AG04449 (cell line): ENCODE results near the gene MDP1.

Source experiments
- CTCF ChIA-PET: fragments of 350-600 bp; formaldehyde crosslinking; extraction: SDS; loops from one replicate; lab custom pipeline; 2021; ENCODE audit warnings: antibody characterized with exemption; lab: Yijun Ruan, JAX
- POLR2A ChIA-PET: fragments of 400-600, 350-600 bp; formaldehyde crosslinking; extraction: SDS; loops from one replicate; lab custom pipeline; 2020; ENCODE audit warnings: antibody characterized with exemption, inconsistent platforms; lab: Yijun Ruan, JAX
- DNase-seq: peaks from one replicate; pipeline ENCODE4 v3.0.0-alpha.2; 2010; ENCODE audit warnings: low read depth, low spot score
- H3K4me3 ChIP-seq: 2 replicates; pipeline ENCODE4 v1.5.1; 2011; ENCODE audit warnings: low read depth, mild to moderate bottlenecking, control low read depth, low read length
- CTCF ChIP-seq: IDR thresholded peaks from one replicate; pipeline ENCODE4 v1.5.1; 2011; ENCODE audit warnings: mild to moderate bottlenecking, moderate library complexity, low read length, control low read depth, inconsistent platforms; ENCODE audit not compliant: insufficient read depth; ENCODE audit errors: missing control alignments

Gene MDP1

GRCh38 chr14:24253936-24254335 lies 38.1 kb upstream of the MDP1 start:
- no peak for TF ChIP-seq CTCF
- CTCF ChIA-PET, result interaction anchor here (8.0 to 16.0 kb wide), 2 partner anchors 10 to 44 kb away, joined by 72 to 155 read pairs; partner anchors contain the start of genes DHRS1, NOP9 and TINF2
- H3K4me3 ChIP-seq, result no peak overlapping the region
- POLR2A ChIA-PET, result no interaction called here
- DNase-seq, result no peak

- ChIA-PET CTCF (interaction anchor here (0.6 to 16.0 kb wide), 14 partner anchors 8 to 143 kb away, joined by 3 to 155 read pairs (median 4); partner anchors contain the start of genes CIDEB, DHRS1, GMPR2 and LTB4R2), POLR2A (interaction anchor here (1.0 to 2.4 kb wide), 2 partner anchors 10 to 19 kb away, joined by 4 to 18 read pairs; partner anchors contain the start of genes RABGGTA and TINF2)
- H3K4me3 ChIP-seq, result no peak overlapping the region
- DNase-seq, result no peak
- TF ChIP-seq CTCF, result no peak
Observed at GRCh38 chr14:24252289-24253124, 36.6 kb upstream of the MDP1 start.

- CTCF ChIA-PET, result interaction anchor here (0.7 to 16.0 kb wide), 14 partner anchors 8 to 82 kb away, joined by 3 to 155 read pairs (median 4); partner anchors contain the start of genes CIDEB, DHRS1, GMPR2 and LTB4R2
- no peak overlapping the region for H3K4me3 ChIP-seq
- TF ChIP-seq CTCF, result no peak
- no peak for DNase-seq
- POLR2A ChIA-PET, result interaction anchor here (1.0 to 2.4 kb wide), 2 partner anchors 10 to 19 kb away, joined by 4 to 18 read pairs; partner anchors contain the start of genes RABGGTA and TINF2
Observed at GRCh38 chr14:24251880-24252288, 36.0 kb upstream of the MDP1 start.

- no peak for TF ChIP-seq CTCF
- ChIA-PET CTCF (interaction anchor here (2.0 to 16.0 kb wide), 6 partner anchors 6 to 83 kb away, joined by 5 to 155 read pairs (median 20); partner anchors contain the start of genes CIDEB, DHRS1, MDP1 and NOP9), POLR2A (interaction anchor here (0.6 to 2.4 kb wide), 2 partner anchors 8 to 43 kb away, joined by 3 to 18 read pairs; partner anchors contain the start of gene TINF2)
- no peak for DNase-seq
- no peak overlapping the region for H3K4me3 ChIP-seq
Observed at GRCh38 chr14:24250354-24250753, 34.5 kb upstream of the MDP1 start.

- CTCF ChIA-PET, result interaction anchor here (1.9 to 15.9 kb wide), 3 partner anchors 21 to 59 kb away, joined by 6 to 315 read pairs (median 12); partner anchors contain the start of genes CIDEB, DHRS1, NOP9 and RABGGTA
Observed at GRCh38 chr14:24249230-24250021, 33.6 kb upstream of the MDP1 start.

More at GRCh38 chr14:24249230-24250021, 33.6 kb upstream of the MDP1 start:
- POLR2A ChIA-PET, result no interaction called here
- no peak overlapping the region for H3K4me3 ChIP-seq
- no peak for DNase-seq
- no peak for TF ChIP-seq CTCF
